Stimulated activated CD8-positive, alpha-beta memory T cell treated with anti-CD3 and anti-CD28 coated beads, Interleukin-15, amount 100 ng/mL, for 1 hour (primary cell): Measurements from ENCODE around the gene PCDHGA2.
"Not testable (repeated sequence)": the region's sequence is repeated elsewhere in the genome, so short reads cannot be mapped to it uniquely, and the experiment has no call there.

Source experiments
- DNase-seq: peaks from one replicate; pipeline ENCODE4 v3.0.0-alpha.2; 2020; ENCODE audit warnings: low read depth

Gene PCDHGA2

GRCh38 chr5:141349917-141350619 is 11.5 kb downstream of the PCDHGA2 start, which contains the start of gene PCDHGB1:
Gene PCDHGB1 (plus strand): TSS chr5:141350099. CDS start chr5:141350261, 162 bp downstream.
- no peak for DNase-seq

GRCh38 chr5:141351591-141351990 is 13.0 kb downstream of the PCDHGA2 start:
- no peak for DNase-seq

GRCh38 chr5:141354900-141355469 is 16.4 kb downstream of the PCDHGA2 start, which contains the start of gene PCDHGA4:
Gene PCDHGA4 (plus strand): TSS chr5:141355021. CDS start chr5:141355108, 87 bp downstream.
- DNase-seq: no peak

DNA sequence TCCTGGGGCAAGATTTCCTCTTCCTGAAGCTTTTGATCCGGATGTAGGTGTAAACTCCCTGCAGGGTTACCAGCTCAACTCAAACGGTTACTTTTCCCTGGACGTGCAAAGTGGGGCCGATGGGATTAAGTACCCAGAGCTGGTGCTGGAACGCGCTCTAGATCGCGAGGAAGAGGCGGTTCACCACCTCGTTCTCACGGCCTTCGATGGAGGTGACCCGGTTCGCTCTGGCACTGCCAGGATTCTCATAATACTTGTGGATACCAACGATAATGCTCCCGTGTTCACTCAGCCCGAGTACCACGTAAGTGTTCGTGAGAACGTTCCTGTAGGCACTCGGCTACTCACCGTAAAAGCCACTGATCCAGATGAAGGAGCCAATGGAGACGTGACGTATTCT is 17.1 kb downstream of the PCDHGA2 start:
- no peak for DNase-seq

DNA sequence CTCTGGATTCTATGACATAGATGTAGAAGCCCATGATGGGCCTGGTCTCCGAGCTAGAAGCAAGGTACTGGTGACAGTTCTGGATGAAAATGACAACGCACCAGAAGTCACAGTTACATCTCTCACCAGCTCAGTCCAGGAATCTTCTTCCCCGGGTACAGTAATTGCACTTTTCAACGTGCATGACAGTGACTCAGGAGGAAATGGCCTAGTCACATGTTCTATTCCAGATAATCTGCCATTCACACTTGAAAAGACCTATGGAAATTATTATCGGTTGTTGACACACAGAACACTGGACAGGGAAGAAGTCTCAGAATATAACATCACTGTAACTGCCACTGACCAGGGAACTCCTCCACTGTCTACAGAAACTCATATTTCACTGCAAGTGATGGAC is 17.6 kb downstream of the PCDHGA2 start:
- no peak for DNase-seq

DNA sequence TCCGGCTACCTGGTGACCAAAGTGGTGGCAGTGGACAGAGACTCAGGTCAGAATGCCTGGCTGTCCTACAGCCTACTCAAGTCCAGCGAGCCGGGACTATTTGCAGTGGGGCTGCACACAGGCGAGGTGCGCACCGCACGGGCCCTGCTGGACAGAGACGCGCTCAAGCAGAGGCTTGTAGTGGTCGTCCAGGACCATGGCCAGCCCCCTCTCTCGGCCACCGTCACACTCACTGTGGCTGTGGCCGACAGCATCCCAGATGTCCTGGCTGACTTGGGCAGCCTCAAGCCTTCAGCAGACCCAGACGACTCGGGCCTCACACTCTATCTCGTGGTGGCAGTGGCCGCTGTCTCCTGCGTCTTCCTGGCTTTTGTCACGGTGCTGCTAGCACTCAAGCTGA is 18.4 kb downstream of the PCDHGA2 start:
- DNase-seq: no peak

DNA sequence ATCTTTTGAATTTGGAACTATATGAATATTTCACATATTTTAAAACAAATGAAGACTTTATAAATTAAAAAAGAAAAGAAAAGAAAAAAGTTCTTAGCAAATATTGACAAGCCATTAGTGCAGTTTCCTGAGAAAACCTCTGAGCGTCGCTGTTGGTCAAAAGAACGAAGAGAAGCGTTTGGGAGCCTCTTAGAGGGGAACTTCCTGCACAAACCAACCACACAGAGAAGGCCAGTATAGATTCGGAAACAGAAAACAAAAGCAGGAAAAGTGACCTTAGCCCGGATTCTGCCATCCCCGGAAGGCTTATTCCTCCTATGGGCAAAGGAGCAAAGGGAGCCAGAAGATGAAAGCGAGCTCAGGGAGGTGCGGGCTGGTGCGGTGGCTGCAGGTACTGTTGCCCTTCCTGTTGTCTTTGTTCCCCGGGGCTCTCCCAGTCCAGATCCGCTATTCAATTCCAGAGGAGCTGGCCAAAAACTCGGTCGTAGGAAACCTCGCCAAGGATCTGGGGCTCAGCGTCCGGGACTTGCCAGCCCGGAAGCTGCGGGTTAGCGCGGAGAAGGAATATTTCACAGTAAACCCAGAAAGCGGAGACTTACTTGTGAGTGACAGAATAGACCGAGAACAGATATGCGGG is 21.3 kb downstream of the PCDHGA2 start, which contains the start of gene PCDHGB2:
TSS of gene PCDHGB2 (plus strand) at position 205 of the 637 bp plus-strand sequence. CDS start at position 347, 142 bp downstream.
- DNase-seq: no peak

DNA sequence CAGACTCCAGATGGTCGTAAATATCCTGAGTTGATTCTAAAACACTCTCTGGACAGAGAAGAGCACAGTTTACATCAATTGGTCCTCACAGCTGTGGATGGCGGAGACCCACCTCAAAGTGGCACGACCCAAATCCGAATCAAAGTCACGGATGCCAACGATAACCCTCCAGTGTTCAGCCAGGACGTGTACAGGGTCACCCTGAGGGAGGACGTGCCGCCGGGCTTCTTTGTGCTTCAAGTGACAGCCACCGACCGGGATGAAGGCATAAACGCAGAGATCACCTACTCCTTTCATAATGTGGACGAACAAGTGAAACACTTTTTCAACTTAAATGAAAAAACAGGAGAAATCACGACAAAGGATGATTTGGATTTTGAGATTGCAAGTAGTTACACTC is 22.1 kb downstream of the PCDHGA2 start:
- DNase-seq: no peak

DNA sequence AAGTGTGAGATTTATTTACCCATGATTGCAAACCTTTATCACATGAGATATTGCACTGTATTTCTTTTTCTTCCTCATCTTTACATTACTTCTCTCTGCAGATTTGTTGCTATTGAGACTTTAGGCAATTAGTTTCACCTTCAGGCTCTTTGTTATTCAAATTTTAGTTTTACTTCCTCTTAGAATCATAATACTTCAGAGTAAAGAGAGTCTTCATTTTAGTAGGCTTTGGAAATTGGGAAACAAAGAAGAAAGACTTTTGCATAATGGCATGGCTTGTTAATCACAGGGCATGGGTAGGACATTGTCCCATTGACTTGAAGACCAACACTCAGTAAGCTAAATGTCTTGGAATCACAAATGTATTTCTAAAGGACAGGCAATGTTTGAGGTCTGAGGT is 24.2 kb downstream of the PCDHGA2 start:
- DNase-seq: no peak

- no peak for DNase-seq
Measured at GRCh38 chr5:141363952-141364660, 25.5 kb downstream of the PCDHGA2 start, which contains the start of gene PCDHGA5. Gene PCDHGA5 (plus strand): TSS chr5:141364162. CDS start chr5:141364331, 169 bp downstream.

- no peak for DNase-seq
Measured at GRCh38 chr5:141366016-141366896, 27.7 kb downstream of the PCDHGA2 start.

- DNase-seq: peak; percentile 11
Measured at GRCh38 chr5:141369994-141370848, 31.7 kb downstream of the PCDHGA2 start, which contains the start of gene PCDHGB3. Gene PCDHGB3 (plus strand): TSS chr5:141370242. CDS start chr5:141370395, 153 bp downstream.

- DNase-seq: no peak
Measured at GRCh38 chr5:141371572-141372475, 33.3 kb downstream of the PCDHGA2 start.

DNA sequence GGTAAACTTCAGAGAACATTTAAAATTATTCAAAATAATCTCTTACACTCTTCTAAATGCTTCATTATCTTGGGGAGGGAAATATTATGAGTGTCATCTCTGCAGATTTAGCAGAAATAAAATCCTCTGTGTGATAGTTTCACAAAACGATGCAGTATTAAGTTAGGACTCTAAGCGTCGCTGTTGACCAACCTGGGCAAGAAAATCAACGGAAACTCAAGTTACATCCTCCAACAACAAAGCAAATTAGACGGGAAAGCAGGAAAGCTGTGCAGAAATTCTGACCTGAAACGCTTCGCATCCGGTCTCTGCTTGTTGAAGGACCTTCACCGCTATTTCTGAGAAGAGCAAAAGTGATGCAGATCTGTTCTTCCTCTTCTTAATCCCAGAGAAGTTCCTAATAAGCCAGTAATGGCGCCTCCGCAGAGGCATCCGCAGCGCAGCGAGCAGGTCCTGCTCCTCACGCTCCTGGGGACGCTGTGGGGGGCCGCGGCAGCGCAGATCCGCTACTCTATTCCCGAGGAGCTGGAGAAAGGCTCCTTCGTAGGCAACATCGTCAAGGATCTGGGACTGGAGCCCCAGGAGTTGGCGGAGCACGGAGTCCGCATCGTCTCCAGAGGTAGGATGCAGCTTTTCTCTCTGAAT is 35.2 kb downstream of the PCDHGA2 start, which contains the start of gene PCDHGA6:
TSS of gene PCDHGA6 (plus strand) at position 219 of the 645 bp plus-strand sequence. CDS start at position 412, 193 bp downstream.
- DNase-seq: no peak

GRCh38 chr5:141374627-141375026 is 36.1 kb downstream of the PCDHGA2 start:
- DNase-seq: no peak

DNA sequence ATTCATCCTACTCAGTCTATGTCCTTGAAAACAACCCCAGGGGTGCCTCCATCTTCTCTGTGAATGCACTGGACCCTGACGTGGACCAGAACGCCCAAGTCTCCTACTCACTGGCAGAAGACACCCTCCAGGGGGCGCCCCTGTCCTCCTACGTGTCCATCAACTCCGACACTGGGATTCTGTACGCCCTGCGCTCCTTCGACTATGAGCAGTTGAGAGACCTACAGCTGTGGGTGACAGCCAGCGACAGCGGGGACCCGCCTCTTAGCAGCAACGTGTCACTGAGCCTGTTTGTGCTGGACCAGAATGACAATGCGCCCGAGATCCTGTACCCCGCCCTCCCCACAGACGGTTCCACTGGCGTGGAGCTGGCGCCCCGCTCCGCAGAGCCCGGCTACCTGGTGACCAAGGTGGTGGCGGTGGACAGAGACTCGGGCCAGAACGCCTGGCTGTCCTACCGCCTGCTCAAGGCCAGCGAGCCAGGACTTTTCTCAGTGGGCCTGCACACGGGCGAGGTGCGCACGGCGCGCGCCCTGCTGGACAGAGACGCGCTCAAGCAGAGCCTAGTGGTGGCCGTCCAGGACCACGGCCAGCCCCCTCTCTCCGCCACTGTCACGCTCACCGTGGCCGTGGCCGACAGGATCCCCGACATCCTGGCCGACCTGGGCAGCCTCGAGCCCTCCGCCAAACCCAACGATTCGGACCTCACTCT is 37.0 kb downstream of the PCDHGA2 start:
- not testable (repeated sequence) for DNase-seq

DNA sequence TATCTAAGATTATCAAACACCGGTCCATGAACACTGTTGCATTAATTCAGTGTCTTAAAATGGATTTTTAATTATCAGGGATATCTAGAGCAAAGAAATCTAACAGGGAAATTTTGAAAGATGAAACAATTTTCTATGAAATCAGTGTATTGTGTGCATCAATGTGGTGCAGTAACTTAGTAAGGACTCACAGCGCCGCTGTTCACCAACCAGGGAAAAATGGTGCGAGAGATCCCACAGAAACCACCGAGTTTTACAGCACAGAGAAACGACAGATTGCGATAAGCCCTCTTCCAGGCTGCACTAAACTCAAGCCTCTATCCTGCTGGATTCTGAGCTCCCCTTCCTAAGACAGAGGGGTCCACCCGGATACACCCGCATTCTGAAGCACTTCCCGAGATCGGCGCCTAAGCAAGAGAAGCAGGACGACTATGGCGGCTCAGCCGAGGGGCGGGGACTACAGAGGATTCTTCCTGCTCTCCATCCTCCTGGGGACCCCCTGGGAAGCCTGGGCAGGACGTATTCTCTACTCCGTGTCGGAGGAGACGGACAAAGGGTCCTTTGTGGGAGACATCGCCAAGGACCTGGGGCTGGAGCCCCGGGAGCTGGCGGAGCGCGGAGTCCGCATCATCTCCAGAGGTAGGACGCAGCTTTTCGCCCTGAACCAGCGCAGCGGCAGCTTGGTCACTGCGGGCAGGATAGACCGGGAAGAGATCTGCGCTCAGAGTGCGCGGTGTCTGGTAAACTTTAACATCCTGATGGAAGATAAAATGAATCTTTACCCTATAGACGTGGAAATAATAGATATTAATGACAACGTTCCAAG is 44.1 kb downstream of the PCDHGA2 start, which contains the start of gene PCDHGA7:
TSS of gene PCDHGA7 (plus strand) at position 274 of the 826 bp plus-strand sequence. CDS start at position 432, 158 bp downstream.
- no peak for DNase-seq
